GM19372 (cell line): ENCODE results near the gene DNAJC6.

Experiments
- ATAC-seq: cut with Tn5 transposase; IDR thresholded peaks from one replicate; pipeline ENCODE4 v1.9.1; 2021; ENCODE audit warnings: mild to moderate bottlenecking, low read depth, moderate library complexity; ENCODE audit not compliant: unreplicated experiment

The DNAJC6 gene

GRCh38 chr1:65398083-65398482 is 88.7 kb downstream of the DNAJC6 start:
- no peak for ATAC-seq

- ATAC-seq: no peak
These were observed 89.7 kb downstream of the DNAJC6 start for GRCh38 chr1:65399003-65399402.

GRCh38 chr1:65401612-65402011 is 92.3 kb downstream of the DNAJC6 start:
- no peak for ATAC-seq

- ATAC-seq: no peak
These were observed 95.6 kb downstream of the DNAJC6 start for GRCh38 chr1:65404941-65405340.

GRCh38 chr1:65407877-65408276 is 98.5 kb downstream of the DNAJC6 start:
- ATAC-seq: no peak

GRCh38 chr1:65409314-65409713 is 100.0 kb downstream of the DNAJC6 start:
- ATAC-seq: no peak

- ATAC-seq: no peak
These were observed 100.5 kb downstream of the DNAJC6 start for GRCh38 chr1:65409816-65410326.

- ATAC-seq: no peak
These were observed 103.1 kb downstream of the DNAJC6 start for GRCh38 chr1:65412256-65412983.

- ATAC-seq: no peak
These were observed 103.6 kb downstream of the DNAJC6 start for GRCh38 chr1:65412984-65413375.

GRCh38 chr1:65414538-65414937 is 105.2 kb downstream of the DNAJC6 start:
- no peak for ATAC-seq

GRCh38 chr1:65416767-65417166 is 107.4 kb downstream of the DNAJC6 start:
- no peak for ATAC-seq

- ATAC-seq: no peak
These were observed 108.4 kb downstream of the DNAJC6 start for GRCh38 chr1:65417729-65418128.

GRCh38 chr1:65418522-65419185 is 109.3 kb downstream of the DNAJC6 start:
- no peak for ATAC-seq

- ATAC-seq: peak; percentile 91
These were observed 110.6 kb downstream of the DNAJC6 start for GRCh38 chr1:65419681-65420589.

GRCh38 chr1:65420590-65421350 is 111.4 kb downstream of the DNAJC6 start, which contains the start of the genes LEPR and LEPROT:
Gene LEPR, plus strand, starts transcription at chr1:65420668. Its CDS starts 144,898 bp downstream, at chr1:65565566.
Gene LEPROT, plus strand, starts transcription at chr1:65420668. Its CDS starts 57 bp downstream, at chr1:65420725.
- ATAC-seq: peak; percentile 49

GRCh38 chr1:65421351-65422025 is 112.1 kb downstream of the DNAJC6 start:
- no peak for ATAC-seq

- ATAC-seq: no peak
These were observed 113.2 kb downstream of the DNAJC6 start for GRCh38 chr1:65422241-65423203.

- ATAC-seq: no peak
These were observed 114.7 kb downstream of the DNAJC6 start for GRCh38 chr1:65423884-65424572.
